Tongue (tissue), 2 donors: Measurements from ENCODE around the gene RMDN3. TPM values are rescaled to one million over a fixed set of nuclear protein-coding genes. Genes with fewer than 3 reads are reported as not detected.

ENCODE experiments used
- DNase-seq: peaks from one replicate; pipeline ENCODE4 v3.0.0-alpha.2; 2015
- total RNA-seq: library from RNA; depleted of rRNA; stranded (reverse); fragments of >200 nt; gene quantifications from one replicate; pipeline ENCODE4 v1.2.3, GENCODE V29; 2014

Gene RMDN3
- total RNA-seq, 1 donor from 2014 or later: 24.5 TPM

DNA sequence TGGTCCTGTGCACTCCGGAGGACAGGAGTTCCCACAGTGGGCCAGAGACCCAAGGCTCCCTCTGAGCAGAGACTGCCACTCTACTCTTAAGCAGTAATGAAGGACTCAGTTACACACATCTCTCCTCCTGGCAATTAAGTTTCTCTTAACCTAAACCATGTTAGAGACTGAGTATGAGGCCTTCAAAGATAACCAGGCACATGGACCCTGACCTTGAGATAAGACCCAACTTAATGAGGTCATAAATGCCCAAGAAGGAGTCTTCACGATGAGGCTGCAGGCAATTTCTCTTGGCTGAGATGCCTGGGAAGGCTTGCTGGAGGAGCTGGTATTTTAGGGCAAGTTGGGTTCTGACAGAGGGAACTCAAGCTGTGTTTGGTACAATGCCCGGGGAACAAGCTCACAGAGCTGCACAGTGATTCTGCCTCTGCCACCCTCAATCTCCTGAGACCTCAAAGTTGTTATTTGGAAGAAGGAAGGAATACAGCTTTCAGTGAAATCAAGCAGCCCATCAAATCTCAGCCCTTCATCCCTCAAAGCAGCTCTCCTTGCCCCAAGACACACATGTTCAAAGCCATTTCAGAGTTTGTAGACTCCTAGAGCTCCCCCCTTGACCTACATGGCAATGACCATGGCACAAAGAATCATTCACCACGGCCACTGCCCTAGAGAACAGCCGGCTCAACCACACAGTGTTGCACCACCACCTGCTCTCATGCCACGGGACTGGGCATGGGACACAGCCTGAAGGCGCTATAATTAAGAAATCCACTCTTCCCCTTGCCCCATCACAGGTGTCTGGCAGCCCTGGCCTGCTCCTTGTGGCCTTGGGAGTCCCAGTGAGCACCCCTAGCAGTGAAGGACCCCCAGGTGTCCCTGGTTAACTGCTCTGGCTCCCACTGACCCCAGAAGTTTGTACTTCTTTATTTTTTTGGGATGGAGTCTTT is 7.1 kb downstream of the RMDN3 start:
- no peak for DNase-seq

DNA sequence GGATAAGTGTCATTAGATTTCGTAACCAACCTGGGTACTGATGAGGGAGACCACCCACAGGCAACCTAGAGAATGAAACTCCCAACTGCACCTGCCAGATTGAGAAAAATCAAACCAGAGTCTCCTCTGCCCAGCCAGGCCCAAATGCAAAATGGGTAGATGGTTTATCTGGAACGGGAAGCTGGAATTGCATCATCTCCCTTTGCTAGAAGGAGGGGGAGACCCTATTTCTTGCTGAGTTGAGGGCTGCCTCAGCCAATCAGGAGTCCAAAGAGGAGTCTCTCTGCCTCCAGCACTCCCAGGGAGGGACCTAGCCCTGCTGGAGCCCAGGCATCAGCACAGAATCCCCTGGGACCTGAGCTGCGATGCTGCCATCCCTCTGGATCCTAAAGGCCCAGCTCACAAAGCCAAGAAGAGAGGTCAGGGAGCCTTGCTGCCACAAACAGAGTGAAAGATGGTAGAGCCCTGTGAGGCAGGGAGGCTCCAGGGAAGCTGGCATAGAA is 8.1 kb downstream of the RMDN3 start:
- DNase-seq: no peak

DNA sequence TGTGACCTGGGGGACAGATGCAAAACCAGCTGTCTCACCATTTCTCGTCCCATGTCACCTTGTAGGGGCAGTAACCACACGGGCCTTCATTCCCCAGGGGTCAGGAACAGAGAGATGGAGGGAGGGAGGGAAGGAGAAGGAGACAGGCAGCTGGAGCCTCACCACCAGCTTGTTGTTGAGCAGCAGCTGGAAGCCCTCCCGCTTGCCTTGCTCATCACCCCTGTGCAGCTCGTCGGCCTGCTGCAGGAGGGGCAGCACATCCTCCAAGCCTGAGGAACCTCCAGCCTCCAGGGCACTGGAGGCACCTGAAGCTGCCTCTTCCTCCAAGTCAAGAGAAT is 10.3 kb downstream of the RMDN3 start:
- DNase-seq: no peak

DNA sequence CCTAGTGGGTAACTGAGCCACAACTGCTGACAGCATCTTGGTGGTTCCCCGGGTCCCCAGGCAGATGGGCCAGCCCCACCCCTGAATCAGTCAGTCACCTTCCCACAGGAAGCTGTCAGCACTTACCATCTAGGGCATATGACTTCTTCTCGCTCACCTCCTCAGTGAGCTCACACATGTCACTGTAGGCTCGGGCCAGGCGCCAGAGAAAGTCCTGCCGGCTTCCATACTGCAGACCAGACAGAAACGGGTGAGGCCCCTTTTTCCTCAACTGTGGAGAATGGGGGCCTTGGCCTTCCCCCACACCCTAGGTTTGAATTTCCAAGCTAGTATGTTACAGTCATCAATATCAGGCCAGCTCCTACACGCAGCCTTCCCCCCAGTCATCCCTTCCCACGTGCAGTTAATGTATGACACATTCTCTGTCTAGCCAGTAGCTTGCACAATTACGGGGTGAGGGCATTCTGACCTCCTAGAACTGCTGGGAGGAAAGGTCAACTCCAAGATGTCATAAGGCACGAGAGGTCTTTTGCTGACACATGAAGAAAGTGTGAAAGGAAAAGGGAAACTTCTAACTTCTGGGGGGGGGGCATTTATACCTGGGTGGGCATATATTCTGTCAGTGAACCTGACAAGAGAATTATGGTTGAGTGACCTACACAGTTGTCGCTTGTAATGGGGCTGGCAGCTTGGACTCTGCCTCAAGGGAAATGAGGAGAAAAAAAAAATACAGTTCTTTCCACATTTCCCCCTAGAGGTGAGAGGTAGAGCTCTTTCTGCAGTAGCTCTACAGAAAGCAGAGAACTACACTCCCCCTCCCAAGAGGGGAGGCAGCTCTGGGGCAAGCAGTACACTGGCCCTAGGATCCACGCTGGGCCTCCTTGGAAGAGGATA is 10.9 kb downstream of the RMDN3 start:
- no peak for DNase-seq

DNA sequence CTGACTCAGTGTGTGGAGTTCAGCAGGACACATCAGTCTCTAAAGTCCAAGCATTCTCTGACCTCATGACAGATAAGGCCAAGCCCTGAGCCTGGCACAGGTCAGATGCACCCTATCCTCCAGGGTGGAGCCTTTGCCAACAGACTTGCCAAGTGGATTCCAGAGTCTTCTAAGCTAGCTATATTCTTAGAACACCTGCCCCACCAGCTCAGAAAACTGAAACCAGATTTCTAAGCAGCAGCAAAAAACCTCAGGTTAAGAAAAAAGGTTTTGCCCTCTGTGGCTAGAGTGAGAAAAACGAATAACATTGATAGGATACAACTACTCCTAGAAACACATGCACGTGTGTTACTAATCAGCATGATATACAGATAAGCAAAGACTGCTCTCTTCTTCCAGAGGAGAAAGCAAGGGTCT is 11.6 kb downstream of the RMDN3 start:
- DNase-seq: no peak

DNA sequence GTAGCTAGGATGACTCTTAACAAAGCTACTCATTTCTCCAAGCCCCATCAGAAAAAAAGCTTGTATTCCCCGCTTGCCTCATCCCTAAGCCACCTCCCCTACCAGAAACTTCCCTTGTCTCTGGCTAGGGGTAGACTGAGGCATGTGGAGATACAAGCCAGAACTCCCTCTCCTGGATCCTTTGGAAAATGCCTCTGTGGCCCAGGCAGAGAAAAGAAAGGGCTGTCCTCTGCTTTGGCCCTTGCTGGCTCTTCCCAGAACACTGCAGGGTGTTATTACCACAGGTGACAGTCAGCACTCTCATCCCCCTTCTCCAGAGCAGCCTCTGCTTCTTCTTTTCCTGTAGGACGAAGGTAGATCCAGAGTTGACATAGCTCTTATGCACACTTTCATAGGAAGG is 15.2 kb downstream of the RMDN3 start:
- DNase-seq: no peak

DNA sequence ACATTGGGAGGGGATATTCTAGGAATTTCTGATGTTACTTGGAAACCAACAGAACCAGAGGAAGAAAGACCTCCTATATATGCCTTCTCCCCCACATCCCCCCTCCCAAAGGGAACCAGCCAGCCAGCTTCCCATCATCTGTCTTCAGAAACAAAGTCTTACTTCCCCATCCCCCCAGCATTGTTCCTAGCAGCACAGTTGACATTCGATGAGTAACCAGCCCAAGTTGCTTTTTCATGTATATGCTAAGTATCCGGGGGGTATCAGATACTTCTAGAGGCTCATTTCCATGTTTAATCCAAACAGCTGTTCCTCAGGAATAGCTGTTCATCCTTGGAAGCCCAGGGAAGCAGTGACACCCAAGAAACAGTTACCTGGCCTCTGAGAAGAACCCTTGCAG is 16.0 kb downstream of the RMDN3 start:
- no peak for DNase-seq

DNA sequence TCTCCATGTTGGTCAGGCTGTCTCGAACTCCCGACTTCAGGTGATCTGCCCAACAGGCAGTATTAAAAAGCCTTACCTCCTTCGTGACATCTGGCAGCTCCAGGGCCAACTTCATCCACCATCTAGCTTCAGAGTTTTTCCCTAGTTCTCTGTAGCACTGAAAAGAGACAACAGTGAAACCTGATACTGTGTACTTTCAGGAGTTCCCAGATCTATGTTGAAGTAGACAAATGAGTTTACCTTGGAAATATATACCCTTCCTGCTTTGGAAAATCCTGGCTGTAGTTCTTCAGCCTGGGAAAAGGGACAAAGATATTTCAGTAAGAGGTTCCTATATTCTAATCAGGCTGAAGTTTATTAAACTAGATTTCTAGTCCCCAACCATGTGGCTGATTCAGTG is 18.0 kb downstream of the RMDN3 start:
- DNase-seq: no peak

DNA sequence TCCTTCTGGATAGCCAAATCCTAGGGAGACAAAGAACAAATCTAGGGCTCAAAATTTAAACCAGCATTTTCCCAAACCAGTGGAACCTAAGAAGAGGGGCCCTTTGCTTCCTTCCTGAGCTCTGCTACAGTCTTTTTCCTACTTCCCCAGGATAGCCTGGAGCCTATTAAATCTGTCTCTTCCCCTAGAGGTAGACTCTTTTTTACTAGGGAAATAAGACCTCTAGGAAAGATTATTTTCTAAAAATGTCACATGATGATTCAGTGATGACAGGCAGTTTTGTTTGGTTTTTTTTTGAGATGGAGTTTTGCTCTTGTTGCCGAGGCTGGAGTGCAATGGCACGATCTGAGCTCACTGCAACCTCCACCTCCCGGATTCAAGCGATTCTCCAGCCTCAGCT is 18.5 kb downstream of the RMDN3 start:
- no peak for DNase-seq

DNA sequence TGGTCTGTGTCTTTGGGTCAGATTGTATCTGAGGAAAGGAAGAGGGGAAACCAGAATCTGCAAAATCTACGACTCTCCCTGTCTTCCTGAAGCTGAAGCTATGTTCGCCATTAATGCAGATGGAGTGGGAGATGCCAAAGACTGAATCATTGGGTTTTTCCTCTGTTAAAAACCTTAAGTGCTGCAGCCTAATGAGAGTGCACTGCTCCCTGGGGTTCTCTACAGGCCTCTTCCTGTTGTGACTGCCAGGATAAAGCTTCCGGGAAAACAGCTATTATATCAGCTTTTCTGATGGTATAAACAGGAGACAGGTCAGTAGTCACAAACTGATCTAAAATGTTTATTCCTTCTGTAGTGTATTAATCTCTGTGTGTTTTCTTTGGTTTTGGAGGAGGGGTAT is 24.0 kb downstream of the RMDN3 start:
- no peak for DNase-seq

DNA sequence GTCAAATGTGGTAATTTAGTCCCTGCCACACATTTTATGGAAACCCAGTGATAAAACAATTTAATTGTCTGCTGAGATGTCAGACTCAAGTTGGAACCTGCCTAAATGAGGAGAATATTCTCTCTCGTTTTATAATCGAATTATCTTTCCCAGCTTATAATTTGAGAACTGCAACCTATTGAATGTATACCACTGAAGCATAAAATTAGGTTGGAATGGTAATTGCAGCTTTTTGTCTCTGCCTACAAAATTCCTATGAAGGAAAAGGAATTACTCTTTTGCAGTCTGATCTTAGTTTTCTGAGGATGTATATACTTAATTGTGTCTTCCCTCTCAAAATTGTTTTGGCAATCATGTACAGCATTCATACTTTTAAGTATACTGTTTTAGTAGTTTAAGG is 31.1 kb downstream of the RMDN3 start:
- no peak for DNase-seq

DNA sequence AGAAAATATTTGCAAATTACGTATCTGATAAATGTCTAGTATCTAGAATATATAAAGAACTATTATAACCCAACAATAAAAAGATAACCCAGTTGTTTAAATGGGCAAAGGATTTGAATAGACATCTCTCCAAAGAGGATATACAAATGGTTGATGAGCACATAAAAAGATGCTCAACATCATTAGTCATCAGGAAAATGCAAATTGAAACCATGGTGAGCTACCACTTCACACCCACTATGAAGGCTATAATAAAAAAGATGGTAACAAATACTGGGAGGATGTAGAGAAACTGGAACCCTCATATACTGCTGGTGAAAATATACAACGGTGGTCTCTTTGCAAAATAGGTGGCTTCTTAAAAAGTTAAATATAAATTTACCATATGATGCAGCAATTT is 32.1 kb downstream of the RMDN3 start:
- no peak for DNase-seq

DNA sequence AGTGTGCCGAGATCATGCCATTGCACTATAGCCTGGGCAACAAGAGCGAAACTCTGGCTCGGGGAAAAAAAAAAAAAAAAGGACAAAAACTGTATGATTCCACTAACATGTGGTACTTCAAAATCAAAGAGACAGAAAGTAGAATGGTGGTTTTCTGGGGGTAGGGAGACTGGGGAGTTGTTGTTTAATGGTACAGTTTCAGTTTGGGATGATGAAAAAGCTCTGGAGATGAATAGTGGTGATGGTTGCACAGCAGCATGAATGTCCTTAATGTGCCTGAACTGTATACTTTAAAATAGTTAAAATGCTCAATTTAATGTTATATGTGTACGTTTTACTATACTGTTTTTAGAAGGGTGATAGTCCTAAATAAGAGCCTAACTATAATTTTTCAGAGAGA is 32.7 kb downstream of the RMDN3 start:
- DNase-seq: no peak

DNA sequence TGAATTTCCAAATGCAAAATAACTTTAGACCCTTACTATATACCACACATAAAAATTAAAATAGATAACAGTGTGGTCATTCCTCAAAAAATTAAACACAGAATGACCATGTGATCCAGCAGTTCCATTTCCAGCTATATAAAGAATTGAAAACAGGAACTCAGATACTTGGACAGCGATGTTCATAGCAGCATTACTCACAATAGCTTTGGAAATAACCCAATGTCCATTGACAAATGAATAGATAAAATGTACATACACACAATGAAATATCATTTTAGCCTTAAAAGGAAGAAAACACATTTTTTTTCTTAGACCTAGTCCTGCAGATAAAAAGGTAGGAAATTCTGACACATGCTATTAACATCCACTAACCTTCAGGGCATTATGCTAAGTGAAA is 33.4 kb downstream of the RMDN3 start:
- DNase-seq: no peak

DNA sequence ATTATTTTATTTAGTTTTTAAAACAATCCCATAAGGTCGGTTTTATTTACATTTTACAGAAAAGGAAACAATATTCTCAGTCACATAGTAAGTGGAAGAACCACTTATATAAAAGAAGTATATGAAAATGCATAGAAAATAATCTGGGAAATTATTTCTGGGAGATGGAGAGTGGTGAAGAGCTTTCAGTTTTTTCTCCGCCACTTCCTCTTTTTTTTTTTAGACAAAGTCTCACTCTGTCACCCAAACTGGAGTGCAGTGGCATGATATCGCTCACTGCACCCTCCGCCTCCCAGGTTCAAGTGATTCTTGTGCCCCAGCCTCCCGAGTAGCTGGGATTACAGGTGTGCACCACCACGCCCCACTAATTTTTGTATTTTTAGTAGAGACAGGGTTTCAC is 38.9 kb downstream of the RMDN3 start:
- DNase-seq: no peak

DNA sequence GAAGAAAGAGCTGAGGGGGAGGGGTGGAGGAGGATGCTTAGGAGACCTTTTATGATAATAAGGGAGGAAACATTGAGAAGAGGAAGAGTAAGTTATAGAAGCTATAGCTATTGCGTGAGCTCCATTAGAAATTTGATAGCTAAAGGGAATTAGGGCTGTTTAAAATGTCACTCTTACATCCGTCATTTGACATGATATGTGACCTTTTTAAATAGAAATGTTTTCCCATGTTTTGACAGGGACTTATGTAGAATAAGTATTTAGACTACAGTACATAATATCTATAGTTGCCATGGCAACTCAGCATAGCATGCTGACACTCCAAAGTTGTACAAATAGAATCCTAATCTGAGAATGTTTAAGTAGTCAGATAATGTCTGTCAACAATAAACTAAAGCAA is 40.9 kb downstream of the RMDN3 start:
- peak; percentile 30 for DNase-seq

DNA sequence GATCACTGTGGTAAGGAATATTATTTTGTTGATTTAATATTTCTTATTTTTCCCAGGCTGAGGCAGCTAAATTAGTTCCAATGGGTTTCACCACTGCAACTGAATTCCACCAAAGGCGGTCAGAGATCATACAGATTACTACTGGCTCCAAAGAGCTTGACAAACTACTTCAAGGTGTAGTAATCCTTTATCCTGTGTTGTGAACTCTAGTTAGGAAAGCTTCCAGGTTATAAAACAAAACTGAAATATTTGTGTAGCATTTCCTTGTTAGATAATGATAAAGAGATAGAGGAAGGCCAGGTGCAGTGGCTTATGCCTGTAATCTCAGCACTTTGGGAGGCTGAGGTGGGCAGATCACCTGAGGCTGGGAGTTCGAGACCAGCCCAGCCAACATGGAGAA is 48.9 kb downstream of the RMDN3 start:
- no peak for DNase-seq

DNA sequence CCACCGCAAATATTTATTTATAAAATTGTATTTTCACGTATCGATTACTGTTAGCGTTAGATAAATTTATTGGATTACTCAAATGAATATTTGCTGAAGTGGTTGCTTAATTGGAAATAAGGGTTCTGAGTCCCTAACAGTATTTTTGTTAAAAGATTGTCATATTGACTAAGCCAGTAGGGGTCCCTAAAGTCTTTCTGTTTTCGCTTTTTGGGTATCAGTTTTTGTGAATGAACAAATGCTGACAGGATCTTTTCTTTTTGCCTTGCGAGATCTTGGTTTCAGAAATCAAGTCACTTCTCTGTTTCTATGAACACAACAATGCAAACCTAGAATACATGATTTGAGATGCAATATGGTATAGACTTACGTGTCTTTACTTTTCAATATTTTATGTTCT is 53.0 kb downstream of the RMDN3 start:
- DNase-seq: no peak

DNA sequence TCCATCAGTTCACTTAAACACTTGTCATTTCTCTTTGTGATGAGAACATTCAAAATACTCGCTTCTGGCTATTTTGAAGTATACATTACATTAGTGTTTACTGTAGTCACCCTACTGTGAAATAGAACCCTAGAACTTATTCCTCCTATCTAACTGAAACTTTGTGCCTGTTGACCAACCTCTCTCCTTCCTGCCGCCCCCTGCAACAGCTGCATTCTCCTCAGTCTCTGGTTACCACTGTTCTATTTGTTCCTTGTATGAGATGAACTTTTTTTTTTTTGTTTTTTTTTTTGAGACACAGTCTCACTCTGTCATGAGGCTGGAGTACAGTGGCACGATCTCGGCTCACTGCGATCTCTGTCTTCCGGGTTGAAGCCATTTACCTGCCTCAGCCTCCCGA is 57.1 kb downstream of the RMDN3 start:
- DNase-seq: peak; percentile 20

DNA sequence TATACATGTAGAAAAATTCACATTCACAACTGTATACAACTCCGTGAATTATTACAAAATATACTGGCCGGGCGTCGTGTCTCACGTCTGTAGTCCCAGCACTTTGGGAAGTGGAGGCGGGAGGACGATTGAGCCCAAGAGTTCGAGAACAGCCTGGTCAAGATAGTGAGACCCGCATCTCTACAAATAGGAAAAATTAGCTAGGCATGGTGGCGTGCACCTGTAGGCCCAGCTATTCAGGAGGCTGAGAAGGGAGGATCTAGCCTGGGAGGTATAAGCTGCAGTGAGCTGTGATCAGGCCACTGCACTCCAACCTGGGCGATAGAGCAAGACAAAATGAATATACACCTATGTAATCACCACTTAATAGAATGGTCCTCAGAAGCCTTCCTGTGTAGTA is 58.8 kb downstream of the RMDN3 start:
- DNase-seq: no peak

DNA sequence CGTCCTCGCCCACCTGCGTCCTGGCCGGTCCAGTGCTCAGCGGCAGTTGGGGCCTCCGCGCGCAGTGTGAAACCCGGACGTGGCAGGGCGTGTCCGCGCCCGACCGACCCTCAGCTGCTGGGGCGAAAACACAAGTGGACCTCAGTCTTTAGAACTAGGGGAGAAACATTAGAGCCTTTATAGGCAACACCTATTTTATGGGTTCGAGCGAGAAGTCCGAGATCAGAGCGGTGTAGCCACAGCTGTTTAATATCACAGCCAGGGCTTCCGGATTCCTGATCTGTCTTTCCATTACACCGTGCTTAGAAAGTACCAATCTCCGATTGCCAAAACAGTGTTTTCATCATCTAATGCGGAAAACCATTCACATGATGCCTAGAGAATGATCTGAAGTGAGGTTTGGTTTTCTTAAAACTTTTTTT is 59.6 kb downstream of the RMDN3 start:
- DNase-seq: peak; percentile 27

DNA sequence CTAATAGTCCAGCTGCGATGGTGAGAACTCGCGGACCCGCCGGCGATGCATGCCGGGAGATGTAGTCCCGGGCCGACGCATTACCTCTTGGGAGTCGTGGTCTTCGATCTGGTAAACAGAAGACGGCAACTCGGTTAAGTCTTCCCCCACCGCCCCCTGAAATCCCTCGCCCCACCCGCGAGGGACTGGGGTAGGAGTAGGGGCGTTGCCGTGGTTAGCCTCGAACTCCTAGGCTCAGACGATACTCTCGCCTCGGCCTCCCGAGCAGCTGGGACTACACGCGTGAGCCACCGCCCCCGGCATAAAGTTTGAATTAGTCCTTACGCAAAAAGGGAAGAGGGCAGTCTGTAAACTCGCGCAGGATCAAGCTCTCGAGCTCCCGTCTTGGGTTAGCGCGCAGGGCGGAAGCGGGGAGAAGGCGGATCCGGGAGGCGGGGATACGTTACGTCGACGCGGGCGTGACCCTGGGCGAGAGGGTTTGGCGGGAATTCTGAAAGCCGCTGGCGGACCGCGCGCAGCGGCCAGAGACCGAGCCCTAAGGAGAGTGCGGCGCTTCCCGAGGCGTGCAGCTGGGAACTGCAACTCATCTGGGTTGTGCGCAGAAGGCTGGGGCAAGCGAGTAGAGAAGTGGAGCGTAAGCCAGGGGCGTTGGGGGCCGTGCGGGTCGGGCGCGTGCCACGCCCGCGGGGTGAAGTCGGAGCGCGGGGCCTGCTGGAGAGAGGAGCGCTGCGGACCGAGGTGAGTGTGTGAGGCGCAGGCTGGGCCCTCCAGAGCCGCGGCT is 60.2 kb downstream of the RMDN3 start, which contains the start of gene RAD51:
Gene RAD51 (plus strand): TSS at position 487 of the 781 bp plus-strand sequence. CDS start 3,585 bp downstream, outside the sequence.
- peak; percentile 98 for DNase-seq
